22Rv1 (cell line): Measurements from ENCODE around the gene PLD1.

ENCODE experiments used
- CTCF ChIP-seq: fragments of 450-650 bp; IDR thresholded peaks from 2 replicates; pipeline ENCODE4 v1.5.1; 2017; ENCODE audit warnings: mild to moderate bottlenecking
- ZFX ChIP-seq: fragments of 450-650 bp; IDR thresholded peaks from 2 replicates; pipeline ENCODE4 v1.6.1; 2017; ENCODE audit warnings: antibody characterized with exemption, borderline replicate concordance

GRCh38 chr3:171753665-171754408 lies 56.4 kb downstream of the PLD1 start:
- no peak for TF ChIP-seq CTCF
- TF ChIP-seq ZFX = no peak
